ENCODE measurements around the gene PIK3C2B. TPM values are rescaled to one million over a fixed set of nuclear protein-coding genes. Genes with fewer than 3 reads are reported as not detected.
A peak's percentile ranks its signal among the peaks of the same experiment; 100 is the strongest.

PIK3C2B gene
- total RNA-seq, 3 donors from 2014 or later (not counting 1 experiment from before 2014, with no cell fraction given) = 18.1 to 34.8 (median 29.5) TPM

DNA sequence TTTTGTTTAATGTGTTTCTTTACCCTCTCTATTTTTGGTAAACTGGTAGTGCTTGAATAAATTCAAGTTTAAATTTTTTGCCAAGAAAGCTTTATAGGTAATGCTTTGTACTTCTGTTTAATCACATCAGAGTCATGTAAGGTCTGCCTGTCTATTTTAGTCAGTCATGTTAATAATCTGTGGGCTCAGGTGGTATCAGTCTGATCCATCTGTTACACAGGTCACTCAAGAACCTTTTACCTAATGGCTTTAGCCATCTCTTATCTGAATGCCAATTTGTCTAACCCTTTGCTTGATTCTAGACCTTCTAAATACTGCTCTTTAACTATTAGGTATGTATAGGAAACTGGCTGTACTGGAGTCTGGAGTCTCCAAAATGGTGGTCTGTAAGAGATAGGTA is 38.2 kb upstream of the PIK3C2B start:
- H3K4me3 ChIP-seq (ENCODE audit: low read length) = no peak overlapping the region
- H3K9me3 ChIP-seq (ENCODE audit: control insufficient read depth, insufficient read depth, low read length) = no peaks in the 10 kb centered on the region
- Mint-ChIP-seq H3K27me3 (ENCODE audit: low read depth in 2 of 2) (no peaks in the 10 kb centered on the region), H3K4me3 (no peak overlapping the region), H3K9me3 (no peaks in the 10 kb centered on the region), H3K4me1 (peaks cover 16 to 17% of the 10 kb centered on the region in 2 donors), H3K36me3 (peaks cover 18% of the 10 kb centered on the region), H3K27ac (peak overlapping the region; percentile 52 to 55)
- TF ChIP-seq, protein P1, sequence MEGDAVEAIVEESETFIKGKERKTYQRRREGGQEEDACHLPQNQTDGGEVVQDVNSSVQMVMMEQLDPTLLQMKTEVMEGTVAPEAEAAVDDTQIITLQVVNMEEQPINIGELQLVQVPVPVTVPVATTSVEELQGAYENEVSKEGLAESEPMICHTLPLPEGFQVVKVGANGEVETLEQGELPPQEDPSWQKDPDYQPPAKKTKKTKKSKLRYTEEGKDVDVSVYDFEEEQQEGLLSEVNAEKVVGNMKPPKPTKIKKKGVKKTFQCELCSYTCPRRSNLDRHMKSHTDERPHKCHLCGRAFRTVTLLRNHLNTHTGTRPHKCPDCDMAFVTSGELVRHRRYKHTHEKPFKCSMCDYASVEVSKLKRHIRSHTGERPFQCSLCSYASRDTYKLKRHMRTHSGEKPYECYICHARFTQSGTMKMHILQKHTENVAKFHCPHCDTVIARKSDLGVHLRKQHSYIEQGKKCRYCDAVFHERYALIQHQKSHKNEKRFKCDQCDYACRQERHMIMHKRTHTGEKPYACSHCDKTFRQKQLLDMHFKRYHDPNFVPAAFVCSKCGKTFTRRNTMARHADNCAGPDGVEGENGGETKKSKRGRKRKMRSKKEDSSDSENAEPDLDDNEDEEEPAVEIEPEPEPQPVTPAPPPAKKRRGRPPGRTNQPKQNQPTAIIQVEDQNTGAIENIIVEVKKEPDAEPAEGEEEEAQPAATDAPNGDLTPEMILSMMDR (IDR thresholded peaks at IDR 0.05) = no peak
- ATAC-seq = no peak
- H3K36me3 ChIP-seq (ENCODE audit: control insufficient read depth, insufficient read depth, low read length) = peaks cover 82% of the 10 kb centered on the region
- no peak for DNase-seq
- H3K4me1 ChIP-seq (ENCODE audit: control insufficient read depth, insufficient read depth, low read length) = no peaks in the 10 kb centered on the region
- H3K27ac ChIP-seq (ENCODE audit: low read length) = no peak overlapping the region
- intact Hi-C loops (cut with micrococcal nuclease) = no loop called here
- H3K27me3 ChIP-seq (ENCODE audit: control insufficient read depth, insufficient read depth, low read length) = no peaks in the 10 kb centered on the region

DNA sequence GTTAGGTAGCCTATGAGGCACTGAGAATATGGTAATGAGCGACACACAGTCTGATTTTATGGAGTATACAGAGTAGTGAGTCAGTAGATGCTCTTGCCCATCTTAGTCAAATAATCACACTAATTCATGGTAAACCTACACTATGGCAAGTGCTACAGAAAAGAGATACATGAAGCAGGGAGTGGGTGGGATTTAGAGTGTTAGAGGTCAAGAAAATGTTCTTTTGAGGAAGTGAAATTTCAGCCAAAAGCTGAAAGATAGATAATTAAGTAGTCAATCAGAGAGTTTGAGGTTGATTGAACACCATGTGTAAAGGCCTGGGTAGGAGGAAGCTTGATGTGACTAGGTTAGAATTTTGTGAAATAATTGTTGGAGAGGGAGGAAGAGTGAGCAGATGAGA is 36.3 kb upstream of the PIK3C2B start:
- peaks cover 18% of the 10 kb centered on the region for H3K36me3 Mint-ChIP-seq
- Histone ChIP-seq H3K4me3 (ENCODE audit: low read length) (no peak overlapping the region), H3K27ac (ENCODE audit: low read length) (no peak overlapping the region), H3K9me3 (ENCODE audit: control insufficient read depth, insufficient read depth, low read length) (no peaks in the 10 kb centered on the region), H3K27me3 (ENCODE audit: control insufficient read depth, insufficient read depth, low read length) (no peaks in the 10 kb centered on the region), H3K36me3 (ENCODE audit: control insufficient read depth, insufficient read depth, low read length) (peaks cover 78% of the 10 kb centered on the region), H3K4me1 (ENCODE audit: control insufficient read depth, insufficient read depth, low read length) (no peaks in the 10 kb centered on the region)
- peaks cover 12 to 16% of the 10 kb centered on the region in 2 donors for H3K4me1 Mint-ChIP-seq
- no peak for DNase-seq
- TF ChIP-seq, protein P1 (IDR thresholded peaks at IDR 0.05) = no peak
- no peaks in the 10 kb centered on the region for H3K9me3 Mint-ChIP-seq
- H3K4me3 Mint-ChIP-seq = no peak overlapping the region
- H3K27ac Mint-ChIP-seq = peak overlapping the region; percentile 3 to 5
- ATAC-seq = no peak
- no CpG with 5 or more reads among the region's 1 CpG for WGBS (ENCODE audit: insufficient coverage)
- intact Hi-C loops (cut with micrococcal nuclease) = no loop called here
- no peaks in the 10 kb centered on the region for H3K27me3 Mint-ChIP-seq (ENCODE audit: low read depth in 2 of 2)

DNA sequence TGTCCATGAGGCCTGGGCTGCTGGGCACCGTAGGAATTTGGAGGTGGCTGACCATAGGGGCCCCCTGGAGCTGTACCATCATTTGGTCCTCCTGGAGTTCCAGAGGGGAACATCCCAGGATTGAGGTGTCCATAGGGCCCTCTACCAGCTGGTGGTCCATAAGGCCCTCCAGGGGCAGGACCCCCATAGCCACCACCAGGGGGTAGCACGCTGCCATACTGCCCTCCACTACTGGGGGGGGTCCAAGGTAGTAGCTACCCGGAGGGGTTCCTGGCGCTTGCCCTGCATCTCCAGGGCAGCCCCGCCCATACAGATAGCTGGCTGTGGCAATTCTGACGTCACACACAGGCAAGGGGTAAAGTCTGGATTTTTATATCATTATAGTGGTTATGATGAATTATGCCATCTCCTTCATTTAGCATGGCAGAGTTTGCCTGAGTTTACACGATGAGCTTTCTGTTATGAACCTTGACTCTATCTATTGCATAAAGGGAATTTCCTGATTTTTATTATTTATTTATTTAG is 34.8 kb upstream of the PIK3C2B start:
- H3K27me3 Mint-ChIP-seq (ENCODE audit: low read depth in 2 of 2) = no peaks in the 10 kb centered on the region
- Histone ChIP-seq H3K4me3 (ENCODE audit: low read length) (no peak overlapping the region), H3K27ac (ENCODE audit: low read length) (no peak overlapping the region), H3K27me3 (ENCODE audit: control insufficient read depth, insufficient read depth, low read length) (no peaks in the 10 kb centered on the region), H3K36me3 (ENCODE audit: control insufficient read depth, insufficient read depth, low read length) (peaks cover 85% of the 10 kb centered on the region), H3K9me3 (ENCODE audit: control insufficient read depth, insufficient read depth, low read length) (no peaks in the 10 kb centered on the region), H3K4me1 (ENCODE audit: control insufficient read depth, insufficient read depth, low read length) (no peaks in the 10 kb centered on the region)
- intact Hi-C loops (cut with micrococcal nuclease) = no loop called here
- H3K27ac Mint-ChIP-seq = no peak overlapping the region
- H3K36me3 Mint-ChIP-seq = peaks cover 23% of the 10 kb centered on the region
- H3K4me3 Mint-ChIP-seq = no peak overlapping the region
- no peaks in the 10 kb centered on the region for H3K9me3 Mint-ChIP-seq
- ATAC-seq = peak in 2 of 3 donors; percentile 38 to 44
- no peak for DNase-seq
- WGBS (ENCODE audit: insufficient coverage) = 97% methylated on average over 7 of the region's 7 CpGs
- peaks cover 19 to 23% of the 10 kb centered on the region in 2 donors for H3K4me1 Mint-ChIP-seq
- TF ChIP-seq, protein P1 (IDR thresholded peaks at IDR 0.05) = no peak

DNA sequence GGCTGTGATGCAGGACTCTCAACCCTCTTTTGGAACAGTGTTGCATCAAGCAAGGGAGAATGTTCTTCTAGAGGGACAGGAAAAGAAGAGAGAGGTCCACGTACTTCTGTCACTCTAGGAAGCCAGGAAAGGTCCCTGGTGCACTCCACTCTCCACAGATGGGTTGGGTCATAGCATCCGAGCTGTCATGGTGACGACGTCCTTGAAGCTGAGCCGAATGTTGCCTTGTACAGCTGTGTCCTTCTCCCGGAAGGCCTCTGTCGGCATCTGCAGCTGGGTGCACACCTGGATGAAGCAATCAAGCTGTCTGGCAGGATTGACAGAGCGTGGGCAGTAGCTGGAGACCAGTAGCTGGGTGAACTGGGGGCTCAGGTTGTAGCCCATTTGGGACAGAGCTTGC is 34.1 kb upstream of the PIK3C2B start:
- peaks cover 23% of the 10 kb centered on the region for H3K36me3 Mint-ChIP-seq
- DNase-seq = no peak
- no peak overlapping the region for H3K4me3 ChIP-seq (ENCODE audit: low read length)
- H3K9me3 Mint-ChIP-seq = peaks cover 0 to 3% of the 10 kb centered on the region in 2 donors
- peaks cover 3% of the 10 kb centered on the region for H3K4me1 ChIP-seq (ENCODE audit: control insufficient read depth, insufficient read depth, low read length)
- no peak for ATAC-seq
- intact Hi-C loops (cut with micrococcal nuclease) = no loop called here
- H3K27ac Mint-ChIP-seq = no peak overlapping the region
- peaks cover 5% of the 10 kb centered on the region for H3K9me3 ChIP-seq (ENCODE audit: control insufficient read depth, insufficient read depth, low read length)
- no peaks in the 10 kb centered on the region for H3K27me3 ChIP-seq (ENCODE audit: control insufficient read depth, insufficient read depth, low read length)
- H3K27ac ChIP-seq (ENCODE audit: low read length) = no peak overlapping the region
- 95% methylated on average over 8 of the region's 8 CpGs for WGBS (ENCODE audit: insufficient coverage)
- H3K4me3 Mint-ChIP-seq = no peak overlapping the region
- H3K36me3 ChIP-seq (ENCODE audit: control insufficient read depth, insufficient read depth, low read length) = peaks cover 83% of the 10 kb centered on the region
- no peaks in the 10 kb centered on the region for H3K27me3 Mint-ChIP-seq (ENCODE audit: low read depth in 2 of 2)
- TF ChIP-seq, protein P1 (IDR thresholded peaks at IDR 0.05) = no peak
- H3K4me1 Mint-ChIP-seq = peaks cover 23 to 24% of the 10 kb centered on the region in 2 donors

All from natural killer cell (primary cell).